Lung (tissue), 12 donors: Measurements from ENCODE around the gene SMIM14. TPM values are rescaled to one million over a fixed set of nuclear protein-coding genes. Genes with fewer than 3 reads are reported as not detected.
"Not testable (repeated sequence)": the region's sequence is repeated elsewhere in the genome, so short reads cannot be mapped to it uniquely, and the experiment has no call there.

Experiments
- ATAC-seq: fragments of 200-7000 bp; cut with Tn5 transposase; one replicate; pipeline ENCODE4 v1.9.1; 2020; ENCODE audit warnings: moderate number of reproducible peaks; ENCODE audit not compliant: insufficient read depth, low FRiP score
- DNase-seq, 3 donors: peaks; one replicate each; pipeline ENCODE4 v3.0.0-alpha.2; 2013 to 2017
- H3K27ac ChIP-seq, 2 donors: one replicate each; pipeline ENCODE4 v1.5.1; 2013; ENCODE audit warnings: mild to moderate bottlenecking in 2 of 2, moderate library complexity in 2 of 2, control low read depth in 1 of 2, inconsistent platforms in 1 of 2, low read depth in 1 of 2, low read length in 1 of 2
- H3K27me3 ChIP-seq, 3 donors: one replicate each; pipeline ENCODE4 v1.5.1; 2013; ENCODE audit warnings: low read length in 2 of 3; ENCODE audit not compliant: control insufficient read depth in 3 of 3, insufficient read depth in 3 of 3
- H3K36me3 ChIP-seq, 4 donors: one replicate each; pipeline ENCODE4 v1.5.1; 2013; ENCODE audit warnings: low read length in 4 of 4, mild to moderate bottlenecking in 1 of 4, moderate library complexity in 1 of 4; ENCODE audit not compliant: control insufficient read depth in 4 of 4, insufficient read depth in 4 of 4
- H3K4me1 ChIP-seq, 5 donors: one replicate each; pipeline ENCODE4 v1.5.1; 2013; ENCODE audit warnings: low read length in 5 of 5, mild to moderate bottlenecking in 2 of 5, moderate library complexity in 1 of 5; ENCODE audit not compliant: control insufficient read depth in 5 of 5, insufficient read depth in 5 of 5
- H3K4me3 ChIP-seq: one replicate; pipeline ENCODE4 v1.5.1; 2013; ENCODE audit warnings: mild to moderate bottlenecking, control low read depth, moderate library complexity
- H3K9ac ChIP-seq, 2 donors: one replicate each; pipeline ENCODE4 v1.5.1; 2013; ENCODE audit warnings: low read length in 2 of 2, control low read depth in 1 of 2; ENCODE audit not compliant: insufficient read depth in 1 of 2
- H3K9me3 ChIP-seq, 4 donors: one replicate each; pipeline ENCODE4 v1.5.1; 2013; ENCODE audit warnings: low read length in 3 of 4, mild to moderate bottlenecking in 1 of 4, moderate library complexity in 1 of 4; ENCODE audit not compliant: control insufficient read depth in 4 of 4, insufficient read depth in 3 of 4
- CTCF ChIP-seq: IDR thresholded peaks from 2 replicates; pipeline ENCODE4 v1.5.1; 2012; ENCODE audit warnings: mild to moderate bottlenecking; ENCODE audit errors: control extremely low read depth, extremely low read depth
- WGBS, 2 donors: extraction: QIAGEN DNeasy Blood & Tissue Kit; methylation state at CpG; one replicate each; pipeline ENCODE4 v1.1.7; 2013; 5-methylcytosine and 5-hydroxymethylcytosine counted together
- polyA plus RNA-seq, 2 donors: library from polyadenylated mRNA; stranded (reverse); fragments of 200-250 nt; gene quantifications; one replicate each; pipeline ENCODE4 v1.2.1, GENCODE V29; 2013
- total RNA-seq, 2 donors: library from RNA; depleted of rRNA in 1 of 2; stranded (reverse); fragments of >200 nt in 1 of 2; gene quantifications; one replicate each; pipeline ENCODE4 v1.2.1, GENCODE V29; 2014 to 2021
- donor health status: control.
- donor health status: control.
- donor health status: Bipolar disorder and iron deficiency.
- donor health status: healthy.
- donor health status: DM: yes; HTN: yes; CAD: no.

Gene SMIM14
- total and polyA plus RNA-seq, 4 donors, result 23.4 to 52.1 (median 33.7) TPM

- H3K4me1 ChIP-seq, result no peaks in the 10 kb centered on the region
- peaks cover 23 to 59% (median 37%) of the 10 kb centered on the region in 4 donors for H3K36me3 ChIP-seq
- no peak for TF ChIP-seq CTCF
- no peak overlapping the region for H3K4me3 ChIP-seq
- WGBS, 2 donors, result 98 to 99% methylated on average over 5 of the region's 5 CpGs
- DNase-seq (no peak), ATAC-seq (no peak)
- no peaks in the 10 kb centered on the region for H3K27me3 ChIP-seq
- H3K9ac ChIP-seq, result no peak overlapping the region
- no peaks in the 10 kb centered on the region for H3K9me3 ChIP-seq
- no peak overlapping the region for H3K27ac ChIP-seq
Observed at GRCh38 chr4:39510348-39510929, 128.2 kb downstream of the SMIM14 start.

- H3K27me3 ChIP-seq, result no peaks in the 10 kb centered on the region
- H3K9me3 ChIP-seq, result no peaks in the 10 kb centered on the region
- DNase-seq (no peak), ATAC-seq (no peak)
- no peak overlapping the region for H3K4me3 ChIP-seq
- H3K4me1 ChIP-seq, result no peaks in the 10 kb centered on the region
- no peak for TF ChIP-seq CTCF
- H3K36me3 ChIP-seq, result peaks cover 32 to 72% (median 49%) of the 10 kb centered on the region in 4 donors
- H3K27ac ChIP-seq, result no peak overlapping the region
- H3K9ac ChIP-seq, result no peak overlapping the region
- 78 to 86% methylated on average over 1 of the region's 1 CpG for WGBS, 2 donors
Observed at GRCh38 chr4:39505581-39505980, 133.1 kb downstream of the SMIM14 start.

GRCh38 chr4:39504538-39504937 lies 134.1 kb downstream of the SMIM14 start:
- no peak overlapping the region for H3K4me3 ChIP-seq
- 95 to 96% methylated on average over 2 of the region's 2 CpGs for WGBS, 2 donors
- H3K9me3 ChIP-seq, result no peaks in the 10 kb centered on the region
- DNase-seq, result no peak
- no peak for ATAC-seq
- H3K9ac ChIP-seq, result no peak overlapping the region
- no peaks in the 10 kb centered on the region for H3K27me3 ChIP-seq
- no peak overlapping the region for H3K27ac ChIP-seq
- H3K36me3 ChIP-seq, result peaks cover 31 to 64% (median 48%) of the 10 kb centered on the region in 4 donors
- no peaks in the 10 kb centered on the region for H3K4me1 ChIP-seq
- no peak for TF ChIP-seq CTCF

- H3K4me1 ChIP-seq, H3K9me3 ChIP-seq, H3K27me3 ChIP-seq, ATAC-seq, H3K27ac ChIP-seq, H3K9ac ChIP-seq, DNase-seq, H3K4me3 ChIP-seq: not testable (repeated sequence)
- 93 to 95% methylated on average over 4 of the region's 4 CpGs for WGBS, 2 donors
- H3K36me3 ChIP-seq, result peaks cover 25 to 58% (median 39%) of the 10 kb centered on the region in 4 donors
Observed at GRCh38 chr4:39502664-39503035, 136.0 kb downstream of the SMIM14 start.
